Stimulated activated naive B cell treated with anti-CD40 and anti-IgM and Interleukin-4, amounts not matched to agents 10 μg/mL and 1 μg/mL and 100 μg/mL, for 72 hours (primary cell): ENCODE data around the gene SERBP1.
A peak's percentile ranks its signal among the peaks of the same experiment; 100 is the strongest.
"Not testable (repeated sequence)": the region's sequence is repeated elsewhere in the genome, so short reads cannot be mapped to it uniquely, and the experiment has no call there.

Experiments used
- ATAC-seq, 2 donors: fragments of 150-1000 bp; cut with Tn5 transposase; replicated peaks; 2 replicates each; pipeline ENCODE4 v1.10.0; 2021; ENCODE audit warnings: moderate library complexity in 1 of 2
- DNase-seq: peaks from one replicate; pipeline ENCODE4 v3.0.0; 2021
- H3K27ac Mint-ChIP-seq: one replicate; pipeline ENCODE4 v1.8.0; 2022; ENCODE audit warnings: mild to moderate bottlenecking, mixed read lengths
- H3K27me3 Mint-ChIP-seq, 2 donors: one replicate each; pipeline ENCODE4 v1.8.0; 2022; ENCODE audit warnings: mixed read lengths in 2 of 2
- H3K36me3 Mint-ChIP-seq, 2 donors: one replicate each; pipeline ENCODE4 v1.8.0; 2022; ENCODE audit warnings: mixed read lengths in 2 of 2, mild to moderate bottlenecking in 1 of 2
- H3K4me1 Mint-ChIP-seq, 2 donors: one replicate each; pipeline ENCODE4 v1.8.0; 2022; ENCODE audit warnings: mixed read lengths in 2 of 2, mild to moderate bottlenecking in 1 of 2
- H3K4me3 Mint-ChIP-seq, 2 donors: one replicate each; pipeline ENCODE4 v1.8.0; 2022; ENCODE audit warnings: mild to moderate bottlenecking in 2 of 2, mixed read lengths in 2 of 2, moderate library complexity in 1 of 2
- H3K9me3 Mint-ChIP-seq, 2 donors: one replicate each; pipeline ENCODE4 v1.8.0; 2022; ENCODE audit warnings: mixed read lengths in 2 of 2, mild to moderate bottlenecking in 1 of 2

The SERBP1 gene

DNA sequence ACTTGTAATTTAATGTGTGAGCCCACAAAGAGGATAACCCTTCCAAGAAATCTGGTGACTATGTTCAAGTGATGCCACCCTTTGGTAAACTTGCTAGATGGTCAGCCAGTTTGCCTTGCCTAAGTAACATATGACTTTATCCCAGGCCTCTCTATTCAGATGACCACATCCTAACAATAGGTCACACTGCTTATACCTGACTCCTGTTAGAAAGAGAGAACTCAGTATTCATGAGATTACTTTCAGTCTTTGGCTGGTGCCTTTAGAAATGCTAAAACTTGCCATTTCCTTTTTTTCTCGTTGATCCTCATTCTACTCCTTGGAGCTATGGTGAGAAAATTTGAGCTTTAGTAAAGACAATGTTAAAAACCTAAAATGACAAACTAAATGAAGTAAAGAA is 28.5 kb upstream of the SERBP1 start:
- Mint-ChIP-seq H3K36me3 (no peaks in the 10 kb centered on the region), H3K27ac (no peak overlapping the region), H3K27me3 (no peaks in the 10 kb centered on the region), H3K4me3 (no peak overlapping the region), H3K9me3 (no peaks in the 10 kb centered on the region), H3K4me1 (no peaks in the 10 kb centered on the region)
- no peak for DNase-seq
- no peak for ATAC-seq

DNA sequence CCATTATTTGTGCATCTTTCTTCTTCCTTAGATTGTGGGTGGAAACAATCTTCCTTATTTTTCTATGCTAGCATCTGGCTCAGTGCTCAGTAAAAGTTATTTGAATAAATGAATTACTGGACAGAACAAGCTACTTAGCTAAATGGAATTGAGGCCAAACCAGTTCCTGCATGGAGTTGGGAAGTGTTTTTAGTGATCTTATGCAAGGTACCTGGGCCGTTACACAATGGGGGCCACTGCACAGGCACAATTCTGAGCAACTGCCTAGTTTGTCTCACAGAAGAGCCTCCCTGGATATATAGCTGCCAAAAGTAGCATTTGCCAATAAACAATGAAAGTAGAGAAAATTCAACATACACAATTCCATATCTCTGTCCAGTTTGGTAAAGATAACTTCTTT is 27.0 kb upstream of the SERBP1 start:
- ATAC-seq, result no peak

DNA sequence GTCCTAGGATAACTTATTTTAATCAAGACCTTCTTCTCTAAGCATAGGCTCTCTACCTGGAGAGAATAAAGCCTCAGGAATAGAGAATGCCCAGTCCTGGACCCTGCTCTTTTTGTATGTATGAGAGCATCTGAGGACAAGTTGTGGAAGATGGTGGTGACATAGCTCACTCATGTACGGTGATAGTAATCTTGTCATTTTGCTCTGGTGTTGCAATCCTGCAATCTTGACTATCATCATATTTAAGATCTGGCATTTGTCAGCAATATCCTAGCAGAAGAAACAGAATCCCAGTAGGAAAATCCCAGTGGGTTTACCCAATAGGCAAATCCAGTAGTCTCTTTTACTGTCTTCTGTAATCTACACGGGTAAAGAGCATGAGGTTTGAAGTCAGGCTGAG is 21.6 kb upstream of the SERBP1 start:
- Mint-ChIP-seq H3K4me3 (no peak overlapping the region), H3K9me3 (no peaks in the 10 kb centered on the region)

More for the DNA sequence above, 27.0 kb upstream of the SERBP1 start:
- no peaks in the 10 kb centered on the region for H3K36me3 Mint-ChIP-seq
- no peak overlapping the region for H3K27ac Mint-ChIP-seq
- H3K4me3 Mint-ChIP-seq, result no peak overlapping the region
- no peaks in the 10 kb centered on the region for H3K9me3 Mint-ChIP-seq
- DNase-seq, result no peak
- no peaks in the 10 kb centered on the region for H3K27me3 Mint-ChIP-seq
- no peaks in the 10 kb centered on the region for H3K4me1 Mint-ChIP-seq

DNA sequence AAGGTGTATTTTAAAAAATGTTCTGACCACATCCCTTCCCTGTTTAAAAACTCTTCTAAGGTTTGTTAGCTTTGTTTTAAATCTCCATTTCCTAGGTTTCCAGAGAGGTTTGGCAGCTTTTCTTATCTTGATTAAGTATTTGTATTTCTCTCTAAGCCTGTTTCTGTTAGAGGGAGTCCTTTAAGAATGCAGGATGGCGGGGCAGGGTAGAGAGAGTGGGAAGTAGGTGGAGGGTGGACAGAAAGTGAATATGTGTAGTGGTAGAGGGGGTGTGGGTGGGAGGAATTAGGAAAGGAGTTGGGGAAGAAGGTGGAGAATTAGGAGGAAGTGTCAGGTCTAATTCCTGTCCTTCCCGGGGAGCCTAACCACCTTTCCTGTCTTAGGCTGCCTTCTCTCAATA is 21.2 kb upstream of the SERBP1 start:
- DNase-seq, result no peak
- Mint-ChIP-seq H3K4me1 (peaks cover 7 to 14% of the 10 kb centered on the region in 2 donors), H3K27me3 (no peaks in the 10 kb centered on the region), H3K9me3 (no peaks in the 10 kb centered on the region), H3K4me3 (no peak overlapping the region), H3K36me3 (no peaks in the 10 kb centered on the region), H3K27ac (no peak overlapping the region)
- no peak for ATAC-seq

More for the DNA sequence above, 21.6 kb upstream of the SERBP1 start:
- ATAC-seq, result no peak
- Mint-ChIP-seq H3K4me1 (peaks cover 4 to 10% of the 10 kb centered on the region in 2 donors), H3K27ac (no peak overlapping the region), H3K36me3 (no peaks in the 10 kb centered on the region), H3K27me3 (no peaks in the 10 kb centered on the region)
- no peak for DNase-seq

DNA sequence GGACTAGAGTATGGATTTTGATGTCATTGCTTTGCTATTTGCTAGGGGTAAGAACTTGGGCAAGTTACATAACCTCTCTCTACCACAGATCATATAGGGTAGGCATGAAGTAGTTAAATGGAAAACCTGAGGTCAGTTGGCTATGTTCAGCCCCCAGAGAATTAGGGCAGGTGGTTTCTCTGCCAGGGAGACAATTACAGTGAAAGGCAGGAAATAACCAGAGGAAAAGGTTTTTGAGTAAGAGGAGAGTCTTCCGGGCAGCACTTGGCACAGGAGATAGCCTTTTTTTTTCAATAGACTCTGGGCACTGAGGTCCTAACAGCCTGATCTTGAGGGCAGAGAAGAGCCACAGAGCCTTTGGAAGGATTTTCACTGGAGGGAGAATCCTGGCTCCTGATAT is 16.7 kb upstream of the SERBP1 start:
- ATAC-seq, result peak; percentile 23 to 43
- no peak overlapping the region for H3K27ac Mint-ChIP-seq
- H3K9me3 Mint-ChIP-seq, result no peaks in the 10 kb centered on the region
- no peaks in the 10 kb centered on the region for H3K36me3 Mint-ChIP-seq
- no peak for DNase-seq
- no peak overlapping the region for H3K4me3 Mint-ChIP-seq
- H3K4me1 Mint-ChIP-seq, result peaks cover 9 to 20% of the 10 kb centered on the region in 2 donors
- peaks cover 0 to 3% of the 10 kb centered on the region in 2 donors for H3K27me3 Mint-ChIP-seq

DNA sequence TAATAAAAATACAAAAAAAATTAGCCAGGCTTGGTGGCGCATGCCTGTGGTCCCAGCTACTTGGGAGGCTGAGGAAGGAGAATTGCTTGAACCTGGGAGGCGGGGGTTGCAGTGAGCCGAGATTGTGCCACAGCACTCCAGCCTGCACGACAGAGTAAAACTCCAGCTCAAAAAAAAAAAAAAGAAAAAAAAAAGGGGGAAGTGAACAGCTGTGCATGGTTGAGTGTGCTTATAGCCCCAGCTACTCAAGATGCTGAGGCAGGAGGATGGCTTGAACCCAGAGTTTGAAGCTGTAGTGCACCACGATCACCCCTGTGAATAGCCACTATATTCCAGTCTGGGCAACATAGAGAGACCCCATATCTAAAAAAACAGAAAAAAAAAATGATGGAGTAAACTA is 15.8 kb upstream of the SERBP1 start:
- peaks cover 10 to 29% of the 10 kb centered on the region in 2 donors for H3K4me1 Mint-ChIP-seq
- not testable (repeated sequence) for H3K36me3 Mint-ChIP-seq, H3K27ac Mint-ChIP-seq, H3K9me3 Mint-ChIP-seq, H3K4me3 Mint-ChIP-seq, H3K27me3 Mint-ChIP-seq, DNase-seq
- peak; percentile 79 to 81 for ATAC-seq

DNA sequence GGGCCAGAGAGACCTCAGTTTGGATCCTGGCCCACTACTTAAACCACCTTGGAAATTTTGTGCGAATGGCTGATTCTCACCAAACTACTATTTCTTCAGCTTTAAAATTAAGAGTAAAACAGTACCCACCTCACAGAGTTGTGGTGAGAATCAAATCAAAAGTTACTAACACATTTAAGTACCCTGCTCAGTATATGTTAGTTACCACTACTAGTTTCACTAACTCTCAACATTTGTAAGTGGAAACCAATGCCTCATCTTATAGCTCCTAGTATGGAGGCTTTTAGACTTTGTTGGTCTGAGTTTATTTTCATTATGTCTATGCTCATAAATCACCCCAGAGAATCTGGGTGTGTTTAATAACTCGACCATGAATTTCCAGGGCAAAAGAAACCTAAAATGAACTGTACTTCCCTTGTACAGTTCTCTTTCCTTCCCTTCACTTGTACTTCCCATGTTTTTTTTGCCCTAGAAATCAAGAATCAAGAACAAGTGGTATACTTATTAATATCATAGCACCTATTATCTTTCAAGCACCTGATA is 11.6 kb upstream of the SERBP1 start:
- Mint-ChIP-seq H3K27me3 (peaks cover 0 to 3% of the 10 kb centered on the region in 2 donors), H3K4me1 (peaks cover 9 to 20% of the 10 kb centered on the region in 2 donors), H3K27ac (no peak overlapping the region), H3K4me3 (no peak overlapping the region), H3K36me3 (no peaks in the 10 kb centered on the region), H3K9me3 (no peaks in the 10 kb centered on the region)
- peak; percentile 41 for ATAC-seq
- no peak for DNase-seq

DNA sequence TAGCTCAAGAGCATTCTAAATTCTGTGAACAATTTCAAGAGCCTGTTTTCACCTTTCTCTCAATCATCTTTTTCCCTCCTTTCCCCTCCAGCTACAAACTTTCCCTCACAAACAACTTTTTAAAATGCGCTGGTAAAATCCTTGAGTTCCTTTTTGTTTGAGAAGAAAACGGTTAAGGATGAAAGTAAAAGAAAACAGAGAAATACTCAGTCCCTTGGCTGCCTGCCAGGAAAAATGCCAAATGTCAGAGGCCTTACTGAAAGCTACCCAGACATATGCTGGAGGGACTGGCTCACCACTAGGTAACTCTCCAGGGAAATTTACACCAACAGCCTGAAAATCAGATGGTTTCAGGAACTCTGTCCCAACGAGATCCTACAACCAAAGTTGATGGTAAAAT is 11.0 kb upstream of the SERBP1 start:
- Mint-ChIP-seq H3K27ac (peak overlapping the region; percentile 59), H3K9me3 (no peaks in the 10 kb centered on the region), H3K4me3 (peak overlapping the region in 1 of 2 donors; percentile 45), H3K4me1 (peaks cover 8 to 14% of the 10 kb centered on the region in 2 donors), H3K27me3 (peaks cover 0 to 3% of the 10 kb centered on the region in 2 donors), H3K36me3 (no peaks in the 10 kb centered on the region)
- DNase-seq (peak; percentile 41), ATAC-seq (peak; percentile 57 to 64)

DNA sequence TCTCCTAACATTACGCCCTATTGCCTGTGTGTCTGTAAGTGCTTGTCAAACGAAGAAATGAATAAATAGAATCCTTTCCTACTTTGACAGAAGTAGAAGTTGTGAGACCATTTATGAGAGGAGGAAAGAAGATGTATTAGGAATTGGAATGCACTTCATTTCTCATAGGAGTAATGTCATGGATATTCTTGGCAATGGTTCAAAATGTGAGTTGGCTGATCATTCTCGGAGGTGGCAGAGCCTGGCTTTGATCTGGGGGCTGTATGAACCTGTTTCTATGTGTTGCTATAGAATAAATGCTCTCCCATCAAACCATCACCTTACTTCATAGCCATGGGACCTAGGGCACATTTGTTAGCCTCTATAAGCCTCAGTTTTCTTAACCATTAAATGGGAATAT is 10.1 kb upstream of the SERBP1 start:
- ATAC-seq (no peak), DNase-seq (no peak)
- H3K4me1 Mint-ChIP-seq, result peaks cover 8 to 11% of the 10 kb centered on the region in 2 donors
- H3K4me3 Mint-ChIP-seq, result no peak overlapping the region
- H3K27ac Mint-ChIP-seq, result peak overlapping the region; percentile 20
- H3K27me3 Mint-ChIP-seq, result peaks cover 0 to 3% of the 10 kb centered on the region in 2 donors
- H3K36me3 Mint-ChIP-seq, result no peaks in the 10 kb centered on the region
- no peaks in the 10 kb centered on the region for H3K9me3 Mint-ChIP-seq

DNA sequence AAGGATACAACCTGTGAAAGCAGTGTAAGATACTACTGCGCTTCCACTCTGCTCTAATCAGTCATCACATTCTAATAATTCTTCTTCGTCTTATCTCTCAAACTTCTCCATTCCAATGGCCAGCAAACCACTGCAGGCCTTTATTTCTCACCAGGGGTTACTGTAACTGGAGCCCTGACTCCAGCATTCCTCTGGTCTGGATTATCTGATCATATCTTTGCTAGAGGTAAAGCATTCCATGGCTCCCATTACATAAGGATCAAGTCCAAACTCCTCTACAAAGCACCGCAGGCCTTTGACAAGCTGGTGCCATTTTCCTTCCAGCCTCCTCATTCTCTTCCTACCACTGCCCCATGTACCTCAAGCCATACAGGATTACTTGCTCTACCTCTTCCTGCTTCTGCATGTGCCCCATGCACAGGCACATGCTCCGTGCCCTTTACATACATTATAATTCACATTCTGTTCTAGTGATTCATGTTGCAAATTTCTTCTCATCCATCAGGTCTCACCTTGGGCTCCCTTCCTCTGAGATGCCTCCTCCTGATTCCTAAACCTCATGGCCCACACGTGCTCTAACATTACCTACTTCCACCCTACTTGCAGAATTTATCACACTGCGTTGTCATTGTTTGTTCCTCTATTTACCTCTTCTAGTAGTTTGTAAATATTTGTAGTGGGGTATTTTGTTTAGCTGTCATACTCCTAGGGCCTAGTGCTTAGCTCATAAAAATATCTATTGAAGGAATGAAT is 9.3 kb upstream of the SERBP1 start:
- H3K27ac Mint-ChIP-seq, result no peak overlapping the region
- no peaks in the 10 kb centered on the region for H3K36me3 Mint-ChIP-seq
- no peak overlapping the region for H3K4me3 Mint-ChIP-seq
- H3K9me3 Mint-ChIP-seq, result no peaks in the 10 kb centered on the region
- peaks cover 13 to 20% of the 10 kb centered on the region in 2 donors for H3K4me1 Mint-ChIP-seq
- peaks cover 0 to 3% of the 10 kb centered on the region in 2 donors for H3K27me3 Mint-ChIP-seq
- ATAC-seq, result no peak
- no peak for DNase-seq

DNA sequence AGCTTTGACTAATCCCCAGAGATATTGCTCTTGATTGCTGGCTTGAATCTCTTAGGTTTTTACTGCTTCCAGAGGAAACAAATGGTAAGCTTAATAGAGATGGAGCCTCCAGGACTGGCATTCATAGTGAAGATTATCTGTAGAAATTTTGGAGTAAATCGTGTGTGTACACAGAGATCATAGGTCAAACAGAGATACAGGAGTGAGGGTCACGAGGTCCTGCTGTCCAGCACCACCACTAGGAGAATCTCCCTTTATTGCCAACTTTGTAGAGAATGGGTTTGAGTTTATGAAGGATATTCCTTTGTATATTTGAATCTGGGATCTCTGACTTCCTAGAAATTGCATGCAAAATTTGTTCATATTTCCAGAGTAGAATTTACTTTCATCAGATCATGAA is 7.8 kb upstream of the SERBP1 start:
- Mint-ChIP-seq H3K36me3 (no peaks in the 10 kb centered on the region), H3K4me1 (peaks cover 21 to 35% of the 10 kb centered on the region in 2 donors), H3K4me3 (no peak overlapping the region), H3K27me3 (no peaks in the 10 kb centered on the region), H3K9me3 (no peaks in the 10 kb centered on the region), H3K27ac (no peak overlapping the region)
- DNase-seq (no peak), ATAC-seq (no peak)

DNA sequence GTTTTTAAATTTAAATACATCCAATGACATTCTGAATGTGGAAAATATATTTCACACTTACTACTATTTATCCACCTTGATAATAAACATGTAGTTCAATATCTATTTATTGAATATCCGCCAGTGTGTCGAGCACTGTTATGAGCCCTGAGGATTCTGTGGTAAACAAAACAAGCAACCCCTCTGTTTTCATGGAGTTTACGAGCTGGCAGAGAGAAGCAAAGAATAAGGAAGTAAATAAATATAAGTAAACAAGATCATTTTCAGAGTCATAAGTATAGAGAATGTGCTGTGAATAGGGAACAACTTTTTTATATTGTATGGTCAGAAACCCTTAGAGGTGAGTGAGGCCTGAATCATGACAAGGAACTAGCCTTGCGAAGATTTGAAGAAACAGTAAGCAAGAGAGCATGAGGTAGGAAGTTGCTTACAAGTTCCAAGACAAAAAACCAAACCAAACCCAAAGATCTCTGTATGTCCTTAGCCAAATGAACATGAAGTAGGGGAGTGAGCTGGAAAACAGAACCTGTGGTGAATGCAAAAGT is 6.4 kb upstream of the SERBP1 start:
- no peak overlapping the region for H3K4me3 Mint-ChIP-seq
- DNase-seq (no peak), ATAC-seq (no peak)
- H3K27me3 Mint-ChIP-seq, result no peaks in the 10 kb centered on the region
- peaks cover 25 to 41% of the 10 kb centered on the region in 2 donors for H3K4me1 Mint-ChIP-seq
- H3K9me3 Mint-ChIP-seq, result no peaks in the 10 kb centered on the region
- H3K36me3 Mint-ChIP-seq, result no peaks in the 10 kb centered on the region
- no peak overlapping the region for H3K27ac Mint-ChIP-seq

DNA sequence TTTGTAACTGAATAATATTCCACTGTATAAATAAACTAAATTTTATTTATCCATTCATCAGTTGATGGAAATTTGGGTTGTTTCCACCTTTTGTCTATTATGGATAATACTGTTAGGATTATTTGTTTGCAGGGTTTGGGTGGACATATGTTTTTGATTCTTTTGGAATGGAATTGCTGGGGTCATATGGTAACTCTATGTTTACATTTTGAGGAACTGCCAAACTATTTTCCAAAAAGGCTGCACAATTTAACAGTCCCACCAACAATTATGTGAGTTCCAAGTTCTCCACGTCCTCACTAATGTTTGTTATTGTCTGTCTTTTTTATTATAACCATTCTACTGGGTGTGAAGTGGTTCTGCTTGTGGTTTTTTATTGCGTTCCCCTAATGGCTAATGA is 4.3 kb upstream of the SERBP1 start:
- no peak for DNase-seq
- Mint-ChIP-seq H3K4me3 (no peak overlapping the region), H3K4me1 (peaks cover 25 to 36% of the 10 kb centered on the region in 2 donors), H3K27me3 (no peaks in the 10 kb centered on the region), H3K9me3 (no peaks in the 10 kb centered on the region), H3K36me3 (peaks cover 8% of the 10 kb centered on the region in 2 donors), H3K27ac (peak overlapping the region; percentile 87)
- ATAC-seq, result no peak

DNA sequence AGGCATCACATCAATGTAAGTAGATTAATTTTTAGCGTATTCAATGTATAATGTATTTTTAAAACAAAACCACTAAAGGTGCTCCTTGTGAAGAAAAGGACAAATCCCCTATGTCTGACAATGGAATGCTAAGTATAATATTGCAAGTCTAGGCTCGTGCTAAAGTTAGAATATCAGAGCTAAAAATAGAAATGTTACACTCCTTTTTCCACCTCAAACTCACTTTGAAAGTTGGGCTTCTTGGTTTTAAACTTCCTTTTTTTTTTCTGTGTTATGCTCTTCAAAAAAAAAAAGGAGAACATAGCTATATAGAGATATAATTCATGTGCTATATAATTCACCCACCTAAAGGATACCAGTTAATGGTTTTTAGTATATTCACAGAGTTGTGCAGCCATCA is 3.6 kb upstream of the SERBP1 start:
- Mint-ChIP-seq H3K27me3 (no peaks in the 10 kb centered on the region), H3K9me3 (no peaks in the 10 kb centered on the region), H3K36me3 (peaks cover 14% of the 10 kb centered on the region in 2 donors), H3K27ac (peak overlapping the region; percentile 87), H3K4me1 (peaks cover 25 to 36% of the 10 kb centered on the region in 2 donors), H3K4me3 (peak overlapping the region; percentile 44 to 64)
- ATAC-seq (no peak), DNase-seq (no peak)

DNA sequence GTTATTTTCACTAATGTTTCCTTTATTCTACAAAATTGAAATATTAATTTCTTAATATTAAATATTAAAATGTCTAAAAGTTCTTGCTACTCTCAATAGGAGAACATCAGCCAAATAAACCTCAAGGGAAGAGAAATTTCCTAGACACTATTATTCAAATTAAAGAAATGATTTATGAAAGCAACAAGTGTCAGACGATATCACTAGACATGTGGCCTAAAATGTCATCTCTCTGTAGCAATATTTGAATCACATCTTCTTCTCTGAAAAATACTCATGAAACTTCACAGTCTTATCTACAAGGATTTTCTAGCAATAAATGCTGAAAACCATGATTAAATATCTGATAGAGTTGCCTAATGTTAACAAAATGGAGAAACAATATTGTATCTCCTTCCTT is 2.5 kb upstream of the SERBP1 start:
- Mint-ChIP-seq H3K4me3 (no peak overlapping the region), H3K9me3 (no peaks in the 10 kb centered on the region)

More for the DNA sequence above, 2.5 kb upstream of the SERBP1 start:
- H3K36me3 Mint-ChIP-seq, result peaks cover 22 to 24% of the 10 kb centered on the region in 2 donors
- H3K27ac Mint-ChIP-seq, result no peak overlapping the region
- peaks cover 25 to 36% of the 10 kb centered on the region in 2 donors for H3K4me1 Mint-ChIP-seq
- DNase-seq (no peak), ATAC-seq (no peak)
- H3K27me3 Mint-ChIP-seq, result no peaks in the 10 kb centered on the region
